Measurements from ENCODE around the gene KRTAP4-9.
"Not testable (repeated sequence)": the region's sequence is repeated elsewhere in the genome, so short reads cannot be mapped to it uniquely, and the experiment has no call there.

KRTAP4-9 gene

GRCh38 chr17:41101586-41102259 is 3.5 kb upstream of the KRTAP4-9 start, which contains the start of gene KRTAP4-16:
KRTAP4-16 (minus strand) TSS chr17:41102209; CDS start chr17:41102209, 0 bp downstream.
- no peak within 1 kb of the TSS for H3K27ac ChIP-seq
- DNase-seq (ENCODE audit: low spot score): no peak
- H3K4me3 ChIP-seq: no peak within 1 kb of the TSS
- no peak for TF ChIP-seq CTCF (IDR thresholded peaks at IDR 0.05)

- Histone ChIP-seq H3K27ac (no peak overlapping the region), H3K4me3 (no peak overlapping the region)
- DNase-seq (ENCODE audit: low spot score): no peak
- no peak for TF ChIP-seq CTCF (IDR thresholded peaks at IDR 0.05)
Measured at GRCh38 chr17:41103896-41104295, 1.3 kb upstream of the KRTAP4-9 start.

- DNase-seq (ENCODE audit: low spot score); H3K4me3 ChIP-seq; H3K27ac ChIP-seq: not testable (repeated sequence)
Measured at GRCh38 chr17:41104386-41105038, 677 bp upstream of the KRTAP4-9 start.

- no peak overlapping the region for H3K4me3 ChIP-seq
- no peak for DNase-seq (ENCODE audit: low spot score)
- no peak for TF ChIP-seq CTCF (IDR thresholded peaks at IDR 0.05)
- H3K27ac ChIP-seq: no peak overlapping the region
Measured at GRCh38 chr17:41107941-41108450, 2.8 kb downstream of the KRTAP4-9 start.

- H3K4me3 ChIP-seq; H3K27ac ChIP-seq; DNase-seq (ENCODE audit: low spot score): not testable (repeated sequence)
Measured at GRCh38 chr17:41108728-41109386, 3.7 kb downstream of the KRTAP4-9 start.

- TF ChIP-seq CTCF (IDR thresholded peaks at IDR 0.05): no peak
- no peak for DNase-seq (ENCODE audit: low spot score)
Measured at GRCh38 chr17:41111151-41111885, 6.1 kb downstream of the KRTAP4-9 start.

GRCh38 chr17:41116297-41116696 is 11.1 kb downstream of the KRTAP4-9 start:
- Histone ChIP-seq H3K27ac (no peak overlapping the region), H3K4me3 (no peak overlapping the region)
- no peak for DNase-seq (ENCODE audit: low spot score)
- no peak for TF ChIP-seq CTCF (IDR thresholded peaks at IDR 0.05)

More at GRCh38 chr17:41111151-41111885, 6.1 kb downstream of the KRTAP4-9 start:
- H3K4me3 ChIP-seq: no peak overlapping the region
- H3K27ac ChIP-seq: no peak overlapping the region

GRCh38 chr17:41117846-41118386 is 12.7 kb downstream of the KRTAP4-9 start, which contains the start of gene KRTAP4-11:
KRTAP4-11 (minus strand) TSS chr17:41118373; CDS start chr17:41118315, 58 bp downstream.
- DNase-seq (ENCODE audit: low spot score); H3K4me3 ChIP-seq; H3K27ac ChIP-seq: not testable (repeated sequence)

Data from coronary artery (tissue), 2 donors.